Erythroblast (primary cell): ENCODE measurements around the gene DIABLO.
"Not testable (repeated sequence)": the region's sequence is repeated elsewhere in the genome, so short reads cannot be mapped to it uniquely, and the experiment has no call there.

Experiments
- GATA1 ChIP-seq: IDR thresholded peaks from 2 replicates; pipeline ENCODE4 v1.6.1; 2011; ENCODE audit warnings: low read depth, mild to moderate bottlenecking, control low read depth, low read length, moderate library complexity
- POLR2A ChIP-seq: IDR thresholded peaks from 2 replicates; pipeline ENCODE4 v1.6.1; 2011; ENCODE audit warnings: mild to moderate bottlenecking, low read length

DNA sequence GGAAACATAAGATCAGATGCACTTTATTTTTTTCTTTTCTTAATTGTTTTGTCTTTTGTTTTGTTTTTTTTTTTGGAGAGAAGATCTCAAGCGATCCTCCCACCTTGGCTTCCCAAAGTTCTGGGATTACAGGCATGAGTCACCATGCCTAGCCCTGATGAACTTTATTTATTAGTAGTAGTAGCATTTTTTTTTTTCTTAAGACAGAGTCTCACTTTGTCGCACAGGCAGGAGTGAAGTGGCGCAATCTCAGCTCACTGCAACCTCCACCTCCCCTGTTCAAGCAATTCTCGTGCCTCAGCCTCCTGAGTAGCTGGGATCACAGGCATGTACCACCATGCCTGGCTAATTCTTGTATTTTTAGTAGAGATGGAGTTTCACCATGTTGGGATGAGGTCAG lies 49.4 kb downstream of the DIABLO start:
- TF ChIP-seq POLR2A, GATA1: not testable (repeated sequence)
